WTC11 (cell line): ENCODE results near the gene CPT1A. TPM values are rescaled to one million over a fixed set of nuclear protein-coding genes. Genes with fewer than 3 reads are reported as not detected.
A peak's percentile ranks its signal among the peaks of the same experiment; 100 is the strongest.

Experiments
- AFF4 ChIP-seq: sonication (generic); formaldehyde crosslinking; IDR thresholded peaks from 2 replicates; pipeline ENCODE4 v1.8.1; 2023; ENCODE audit warnings: mild to moderate bottlenecking, missing genetic modification reagents, borderline replicate concordance
- AR ChIP-seq: fragments of 250-450 bp; sonication (Bioruptor Pico); IDR thresholded peaks from 2 replicates; pipeline ENCODE4 v1.9.0; 2021; ENCODE audit warnings: mild to moderate bottlenecking
- ATF1 ChIP-seq: sonication (generic); formaldehyde crosslinking; IDR thresholded peaks from 2 replicates; pipeline ENCODE4 v1.8.1; 2023; ENCODE audit warnings: mild to moderate bottlenecking, moderate library complexity, missing genetic modification reagents
- CDX4 ChIP-seq: fragments of 250-450 bp; sonication (Bioruptor Pico); IDR thresholded peaks from 2 replicates; pipeline ENCODE4 v1.9.0; 2021; ENCODE audit warnings: moderate library complexity, mild to moderate bottlenecking, inconsistent platforms, borderline replicate concordance
- FOXP1 ChIP-seq: sonication (generic); formaldehyde crosslinking; IDR thresholded peaks from 2 replicates; pipeline ENCODE4 v1.8.0; 2022; ENCODE audit warnings: missing genetic modification reagents, mild to moderate bottlenecking, moderate library complexity, borderline replicate concordance
- JUN ChIP-seq: sonication (generic); formaldehyde crosslinking; IDR thresholded peaks from 2 replicates; pipeline ENCODE4 v1.8.0; 2023; ENCODE audit warnings: mild to moderate bottlenecking, missing genetic modification reagents
- MXD4 ChIP-seq: fragments of 250-450 bp; sonication (Bioruptor Pico); IDR thresholded peaks from 2 replicates; pipeline ENCODE4 v1.8.0; 2021; ENCODE audit warnings: mild to moderate bottlenecking, moderate library complexity, borderline replicate concordance
- MYBL2 ChIP-seq: sonication (generic); formaldehyde crosslinking; IDR thresholded peaks from 2 replicates; pipeline ENCODE4 v1.8.1; 2023; ENCODE audit warnings: mild to moderate bottlenecking, moderate library complexity, missing genetic modification reagents
- NFE2L1 ChIP-seq: sonication (generic); formaldehyde crosslinking; IDR thresholded peaks from 2 replicates; pipeline ENCODE4 v1.8.1; 2023; ENCODE audit warnings: missing genetic modification reagents
- NR2C2 ChIP-seq: sonication (generic); formaldehyde crosslinking; IDR thresholded peaks from 2 replicates; pipeline ENCODE4 v1.8.0; 2022; ENCODE audit warnings: mild to moderate bottlenecking, missing genetic modification reagents
- OVOL2 ChIP-seq: fragments of 250-450 bp; sonication (Bioruptor Pico); IDR thresholded peaks from 2 replicates; pipeline ENCODE4 v1.9.0; 2021; ENCODE audit warnings: mild to moderate bottlenecking, borderline replicate concordance
- PRRX2 ChIP-seq: fragments of 250-450 bp; sonication (Bioruptor Pico); IDR thresholded peaks from 2 replicates; pipeline ENCODE4 v1.8.0; 2021; ENCODE audit warnings: mild to moderate bottlenecking
- SMAD3 ChIP-seq: sonication (generic); formaldehyde crosslinking; IDR thresholded peaks from 2 replicates; pipeline ENCODE4 v1.8.0; 2022; ENCODE audit warnings: missing genetic modification reagents, mild to moderate bottlenecking, borderline replicate concordance
- SP1 ChIP-seq: sonication (generic); formaldehyde crosslinking; conservative IDR thresholded peaks from 2 replicates; pipeline ENCODE4 v1.8.1; 2022; ENCODE audit warnings: missing genetic modification reagents
- TCF7 ChIP-seq: sonication (generic); formaldehyde crosslinking; IDR thresholded peaks from 2 replicates; pipeline ENCODE4 v1.8.0; 2022; ENCODE audit warnings: mild to moderate bottlenecking, low read depth, missing genetic modification reagents, moderate library complexity
- TEAD1 ChIP-seq: sonication (generic); formaldehyde crosslinking; IDR thresholded peaks from 2 replicates; pipeline ENCODE4 v1.8.0; 2022; ENCODE audit warnings: mild to moderate bottlenecking, missing genetic modification reagents
- TP53 ChIP-seq: sonication (generic); formaldehyde crosslinking; IDR thresholded peaks from 2 replicates; pipeline ENCODE4 v1.8.1; 2023; ENCODE audit warnings: mild to moderate bottlenecking, missing genetic modification reagents
- USF2 ChIP-seq: sonication (generic); formaldehyde crosslinking; IDR thresholded peaks from 2 replicates; pipeline ENCODE4 v1.8.1; 2023; ENCODE audit warnings: mild to moderate bottlenecking, missing genetic modification reagents, moderate library complexity
- ZBTB43 ChIP-seq: sonication (generic); formaldehyde crosslinking; IDR thresholded peaks from 2 replicates; pipeline ENCODE4 v1.8.1; 2023; ENCODE audit warnings: mild to moderate bottlenecking, missing genetic modification reagents
- ZMAT4 ChIP-seq: fragments of 250-450 bp; sonication (Bioruptor Pico); IDR thresholded peaks from 2 replicates; pipeline ENCODE4 v1.9.0; 2021; ENCODE audit warnings: mild to moderate bottlenecking
- ZNF219 ChIP-seq: sonication (generic); formaldehyde crosslinking; IDR thresholded peaks from 2 replicates; pipeline ENCODE4 v1.8.0; 2023; ENCODE audit warnings: missing genetic modification reagents, mild to moderate bottlenecking, borderline replicate concordance
- ZNF232 ChIP-seq: sonication (generic); formaldehyde crosslinking; IDR thresholded peaks from 2 replicates; pipeline ENCODE4 v1.8.0; 2022; ENCODE audit warnings: mild to moderate bottlenecking, missing genetic modification reagents
- ZNF396 ChIP-seq: fragments of 250-450 bp; sonication (Bioruptor Pico); IDR thresholded peaks from 2 replicates; pipeline ENCODE4 v1.8.0; 2021; ENCODE audit warnings: mild to moderate bottlenecking, moderate library complexity, borderline replicate concordance
- ZNF416 ChIP-seq: fragments of 250-450 bp; sonication (Bioruptor Pico); IDR thresholded peaks from 2 replicates; pipeline ENCODE4 v1.9.0; 2021; ENCODE audit warnings: mild to moderate bottlenecking, inconsistent platforms
- ZNF671 ChIP-seq: fragments of 250-450 bp; sonication (Bioruptor Pico); IDR thresholded peaks from 2 replicates; pipeline ENCODE4 v1.8.0; 2021; ENCODE audit warnings: mild to moderate bottlenecking
- total RNA-seq: library from RNA; stranded (reverse); gene quantifications from 3 replicates; pipeline ENCODE4 v1.2.3, GENCODE V29; 2021
- TF ChIP-seq, protein P1 (sequence below): sonication (generic); formaldehyde crosslinking; IDR thresholded peaks from 2 replicates; pipeline ENCODE4 v1.8.1; 2023; ENCODE audit warnings: mild to moderate bottlenecking, missing genetic modification reagents, moderate library complexity
- TF ChIP-seq, protein P2 (sequence below): fragments of 250-450 bp; sonication (Bioruptor Pico); conservative IDR thresholded peaks from 2 replicates; pipeline ENCODE4 v1.9.0; 2021; ENCODE audit warnings: mild to moderate bottlenecking

Gene CPT1A
- total RNA-seq, 1 experiment from 2014 or later: 28.1 TPM

DNA sequence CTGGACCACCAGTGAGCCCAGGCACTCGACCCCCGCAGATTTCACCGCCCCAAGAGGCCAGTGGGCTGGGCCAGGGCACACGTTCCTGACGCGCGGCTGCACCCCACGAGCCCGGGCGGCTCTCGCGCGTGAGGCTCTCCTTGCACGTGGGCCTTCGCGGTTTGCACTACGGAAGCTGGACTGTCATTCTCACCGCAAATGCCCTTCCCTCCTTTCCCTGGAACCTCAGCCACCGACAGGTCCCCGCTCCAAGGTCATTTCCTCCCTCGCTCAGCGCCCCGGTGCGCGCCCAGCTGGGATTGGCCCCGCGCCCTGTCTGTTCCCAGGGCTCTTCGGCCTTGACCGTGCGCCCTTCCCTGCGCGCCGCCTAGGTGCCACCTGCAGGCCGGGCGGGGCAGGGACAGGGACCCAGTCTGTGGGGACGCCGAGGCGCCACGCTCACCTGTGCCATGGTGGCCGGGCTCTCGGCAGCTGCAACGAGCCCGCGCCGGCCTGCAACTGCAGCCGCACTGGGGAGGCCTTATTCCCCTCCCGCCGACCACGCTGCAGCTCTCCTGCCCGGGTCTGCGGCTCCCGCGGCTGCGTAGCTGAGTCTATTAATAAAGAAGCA, 2.1 kb upstream of the CPT1A start (continued):
- no peak for TF ChIP-seq ZNF396 (CRISPR knock-in tag)
- TF ChIP-seq ZNF232: no peak
- TF ChIP-seq TCF7: no peak
- TF ChIP-seq JUN (CRISPR knock-in tag): no peak
- TF ChIP-seq AR (CRISPR knock-in tag): no peak
- TF ChIP-seq, protein P1, sequence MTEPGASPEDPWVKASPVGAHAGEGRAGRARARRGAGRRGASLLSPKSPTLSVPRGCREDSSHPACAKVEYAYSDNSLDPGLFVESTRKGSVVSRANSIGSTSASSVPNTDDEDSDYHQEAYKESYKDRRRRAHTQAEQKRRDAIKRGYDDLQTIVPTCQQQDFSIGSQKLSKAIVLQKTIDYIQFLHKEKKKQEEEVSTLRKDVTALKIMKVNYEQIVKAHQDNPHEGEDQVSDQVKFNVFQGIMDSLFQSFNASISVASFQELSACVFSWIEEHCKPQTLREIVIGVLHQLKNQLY (CRISPR knock-in tag): no peak
- TF ChIP-seq SMAD3 (CRISPR knock-in tag): 0 out of 2 replicates have a peak, but pooled peaks have one; percentile 32
- TF ChIP-seq NFE2L1: peak; percentile 75; the same call in 1 of the 2 replicates
- TF ChIP-seq AFF4 (CRISPR knock-in tag): no peak
- TF ChIP-seq, protein P2, sequence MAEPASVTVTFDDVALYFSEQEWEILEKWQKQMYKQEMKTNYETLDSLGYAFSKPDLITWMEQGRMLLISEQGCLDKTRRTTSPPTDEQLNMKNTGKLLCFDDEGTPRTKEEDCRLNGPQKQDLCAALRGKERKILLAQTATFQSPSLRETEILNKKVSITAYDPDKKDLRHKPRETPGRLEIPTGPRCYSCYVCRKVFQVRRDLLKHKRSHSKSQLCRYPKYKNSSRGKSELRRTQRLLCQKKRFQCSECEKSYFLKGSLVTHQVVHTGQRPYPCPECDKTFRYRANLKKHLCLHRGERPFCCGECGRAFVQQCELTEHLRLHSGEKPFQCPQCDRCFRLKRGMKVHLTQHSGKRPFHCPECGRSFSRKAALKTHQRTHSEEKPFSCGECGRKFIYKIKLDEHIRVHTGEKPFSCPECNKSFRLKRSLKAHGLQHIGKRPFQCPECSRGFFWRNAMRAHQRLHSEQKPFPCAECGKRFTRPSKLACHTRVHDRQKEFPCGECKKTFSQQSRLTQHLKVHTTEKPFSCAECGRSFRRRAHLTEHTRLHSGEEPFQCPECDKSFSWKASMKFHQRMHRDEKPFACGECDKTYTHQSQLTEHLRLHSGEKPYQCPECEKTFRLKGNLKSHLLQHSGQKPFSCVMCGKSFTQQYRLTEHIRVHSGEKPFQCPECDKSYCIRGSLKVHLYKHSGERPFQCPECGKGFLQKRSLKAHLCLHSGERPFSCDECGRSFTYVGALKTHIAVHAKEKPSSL (CRISPR knock-in tag): no peak
- TF ChIP-seq ZNF416: no peak
- peak; percentile 42; the same call in 1 of the 2 replicates for TF ChIP-seq USF2 (CRISPR knock-in tag)
- TF ChIP-seq ZBTB43 (CRISPR knock-in tag): 0 out of 2 replicates have a peak, but pooled peaks have one; percentile 75
- peak; percentile 77; the same call in 1 of the 2 replicates for TF ChIP-seq MYBL2 (CRISPR knock-in tag)
- TF ChIP-seq SP1 (CRISPR knock-in tag): peak; percentile 58
- no peak for TF ChIP-seq ZNF219
- no peak for TF ChIP-seq NR2C2 (CRISPR knock-in tag)
- TF ChIP-seq OVOL2 (CRISPR knock-in tag): no peak
- no peak for TF ChIP-seq CDX4
- no peak for TF ChIP-seq ZMAT4
- no peak for TF ChIP-seq MXD4
- TF ChIP-seq TEAD1 (CRISPR knock-in tag): peak; percentile 44; the same call in 1 of the 2 replicates
- peak; percentile 93; the same call in 1 of the 2 replicates for TF ChIP-seq FOXP1
- no peak for TF ChIP-seq PRRX2
- TF ChIP-seq ATF1 (CRISPR knock-in tag): no peak
- TF ChIP-seq TP53 (CRISPR knock-in tag): peak; percentile 72; the same call in 1 of the 2 replicates
- TF ChIP-seq ZNF671 (CRISPR knock-in tag): no peak
